ENCODE measurements around the gene IMMP2L.

The IMMP2L gene

GRCh38 chr7:111160297-111160696, 402.0 kb downstream of the IMMP2L start:
- Mint-ChIP-seq H3K27me3 (no peaks in the 10 kb centered on the region), H3K4me1 (no peaks in the 10 kb centered on the region), H3K9me3 (peaks cover 5 to 6% of the 10 kb centered on the region in 2 donors), H3K4me3 (no peak overlapping the region), H3K27ac (no peak overlapping the region)
- DNase-seq: no peak
- ATAC-seq: no peak

- no peak for DNase-seq
- no peak for ATAC-seq
These were observed 402.9 kb downstream of the IMMP2L start for GRCh38 chr7:111159426-111159825.

GRCh38 chr7:111150709-111151108, 411.6 kb downstream of the IMMP2L start:
- no peak for ATAC-seq
- DNase-seq: no peak
- Mint-ChIP-seq H3K9me3 (peaks cover 0 to 4% of the 10 kb centered on the region in 2 donors), H3K27ac (no peak overlapping the region), H3K27me3 (no peaks in the 10 kb centered on the region), H3K4me3 (no peak overlapping the region), H3K4me1 (no peaks in the 10 kb centered on the region)

More at GRCh38 chr7:111159426-111159825, 402.9 kb downstream of the IMMP2L start:
- H3K27me3 Mint-ChIP-seq: no peaks in the 10 kb centered on the region
- H3K4me1 Mint-ChIP-seq: no peaks in the 10 kb centered on the region
- peaks cover 5 to 6% of the 10 kb centered on the region in 2 donors for H3K9me3 Mint-ChIP-seq
- no peak overlapping the region for H3K27ac Mint-ChIP-seq
- H3K4me3 Mint-ChIP-seq: no peak overlapping the region

GRCh38 chr7:111147708-111148533, 414.4 kb downstream of the IMMP2L start:
- ATAC-seq (no peak), DNase-seq (no peak)
- Mint-ChIP-seq H3K4me3 (peak overlapping the region in 1 of 2 donors; percentile 5), H3K4me1 (no peaks in the 10 kb centered on the region), H3K9me3 (peaks cover 0 to 4% of the 10 kb centered on the region in 2 donors), H3K27me3 (no peaks in the 10 kb centered on the region), H3K27ac (peak overlapping the region in 1 of 2 donors; percentile 27)

- DNase-seq (no peak), ATAC-seq (no peak)
- Mint-ChIP-seq H3K27ac (peak overlapping the region in 1 of 2 donors; percentile 77), H3K4me1 (no peaks in the 10 kb centered on the region), H3K9me3 (peaks cover 0 to 3% of the 10 kb centered on the region in 2 donors), H3K4me3 (no peak overlapping the region), H3K27me3 (no peaks in the 10 kb centered on the region)
These were observed 416.2 kb downstream of the IMMP2L start for GRCh38 chr7:111146136-111146535.

- DNase-seq (no peak), ATAC-seq (no peak)
- peaks cover 5% of the 10 kb centered on the region for H3K4me1 Mint-ChIP-seq
- no peaks in the 10 kb centered on the region for H3K27me3 Mint-ChIP-seq
- no peaks in the 10 kb centered on the region for H3K9me3 Mint-ChIP-seq
- no peak overlapping the region for H3K27ac Mint-ChIP-seq
- no peak overlapping the region for H3K4me3 Mint-ChIP-seq
These were observed 416.8 kb downstream of the IMMP2L start for GRCh38 chr7:111145472-111145871.

GRCh38 chr7:111140091-111140865, 422.0 kb downstream of the IMMP2L start:
- Mint-ChIP-seq H3K27me3 (no peaks in the 10 kb centered on the region), H3K4me3 (peak overlapping the region in 1 of 2 donors; percentile 42), H3K4me1 (peaks cover 35% of the 10 kb centered on the region), H3K27ac (peak overlapping the region in 1 of 2 donors; percentile 43), H3K9me3 (no peaks in the 10 kb centered on the region)
- ATAC-seq: no peak
- DNase-seq: no peak

GRCh38 chr7:111138586-111138985, 423.7 kb downstream of the IMMP2L start:
- ATAC-seq (no peak), DNase-seq (no peak)
- Mint-ChIP-seq H3K4me3 (peak overlapping the region; percentile 84), H3K4me1 (peaks cover 35% of the 10 kb centered on the region), H3K27ac (peak overlapping the region; percentile 98), H3K27me3 (no peaks in the 10 kb centered on the region), H3K9me3 (no peaks in the 10 kb centered on the region)

- DNase-seq: peak; percentile 52 to 78
- peak; percentile 97 for ATAC-seq
- no peaks in the 10 kb centered on the region for H3K27me3 Mint-ChIP-seq
- H3K9me3 Mint-ChIP-seq: no peaks in the 10 kb centered on the region
- peak overlapping the region; percentile 84 for H3K4me3 Mint-ChIP-seq
- H3K4me1 Mint-ChIP-seq: peaks cover 35% of the 10 kb centered on the region
- H3K27ac Mint-ChIP-seq: peak overlapping the region; percentile 98
These were observed 424.1 kb downstream of the IMMP2L start for GRCh38 chr7:111138193-111138569.

- peak; percentile 92 for ATAC-seq
- H3K27me3 Mint-ChIP-seq: no peaks in the 10 kb centered on the region
- H3K27ac Mint-ChIP-seq: peak overlapping the region; percentile 98
- H3K4me3 Mint-ChIP-seq: peak overlapping the region; percentile 84
- peaks cover 35% of the 10 kb centered on the region for H3K4me1 Mint-ChIP-seq
- DNase-seq: peak; percentile 46 to 63
- no peaks in the 10 kb centered on the region for H3K9me3 Mint-ChIP-seq
These were observed 424.7 kb downstream of the IMMP2L start for GRCh38 chr7:111137296-111138192.

GRCh38 chr7:111132833-111133232, 429.5 kb downstream of the IMMP2L start:
- no peak overlapping the region for H3K4me3 Mint-ChIP-seq
- DNase-seq: no peak
- no peaks in the 10 kb centered on the region for H3K9me3 Mint-ChIP-seq
- H3K27me3 Mint-ChIP-seq: no peaks in the 10 kb centered on the region
- no peak for ATAC-seq
- no peak overlapping the region for H3K27ac Mint-ChIP-seq
- peaks cover 4% of the 10 kb centered on the region for H3K4me1 Mint-ChIP-seq

GRCh38 chr7:111129435-111129834, 432.9 kb downstream of the IMMP2L start:
- Mint-ChIP-seq H3K27ac (no peak overlapping the region), H3K4me1 (no peaks in the 10 kb centered on the region), H3K9me3 (peaks cover 0 to 4% of the 10 kb centered on the region in 2 donors), H3K4me3 (no peak overlapping the region), H3K27me3 (no peaks in the 10 kb centered on the region)
- DNase-seq (no peak), ATAC-seq (no peak)

- ATAC-seq: no peak
- Mint-ChIP-seq H3K9me3 (peaks cover 4 to 10% of the 10 kb centered on the region in 2 donors), H3K4me1 (no peaks in the 10 kb centered on the region), H3K4me3 (no peak overlapping the region), H3K27ac (no peak overlapping the region), H3K27me3 (no peaks in the 10 kb centered on the region)
- DNase-seq: no peak
These were observed 435.3 kb downstream of the IMMP2L start for GRCh38 chr7:111126987-111127386.

- peaks cover 44% of the 10 kb centered on the region for H3K4me1 Mint-ChIP-seq
- H3K9me3 Mint-ChIP-seq: peaks cover 3 to 11% of the 10 kb centered on the region in 2 donors
- no peaks in the 10 kb centered on the region for H3K27me3 Mint-ChIP-seq
- H3K27ac Mint-ChIP-seq: no peak overlapping the region
- no peak overlapping the region for H3K4me3 Mint-ChIP-seq
- DNase-seq (no peak), ATAC-seq (no peak)
These were observed 446.3 kb downstream of the IMMP2L start for GRCh38 chr7:111115966-111116365.
